ENCODE data around the gene EEPD1.
"Not testable (repeated sequence)": the region's sequence is repeated elsewhere in the genome, so short reads cannot be mapped to it uniquely, and the experiment has no call there.

The EEPD1 gene

GRCh38 chr7:36127075-36127740 lies 25.8 kb upstream of the EEPD1 start:
- H3K27ac ChIP-seq: no peak overlapping the region

GRCh38 chr7:36128448-36129047 lies 24.5 kb upstream of the EEPD1 start:
- DNase-seq (ENCODE audit: low read depth, low spot score): peak; percentile 64

More at GRCh38 chr7:36127075-36127740, 25.8 kb upstream of the EEPD1 start:
- no peak for DNase-seq (ENCODE audit: low read depth, low spot score)

GRCh38 chr7:36129048-36129534 lies 24.0 kb upstream of the EEPD1 start:
- DNase-seq (ENCODE audit: low read depth, low spot score): peak; percentile 53
- H3K27ac ChIP-seq: peak overlapping the region; percentile 63

More at GRCh38 chr7:36128448-36129047, 24.5 kb upstream of the EEPD1 start:
- H3K27ac ChIP-seq: peak overlapping the region; percentile 63

- no peak for DNase-seq (ENCODE audit: low read depth, low spot score)
Observed at GRCh38 chr7:36130236-36130945, 22.7 kb upstream of the EEPD1 start.

GRCh38 chr7:36131026-36131425 lies 22.0 kb upstream of the EEPD1 start:
- DNase-seq (ENCODE audit: low read depth, low spot score): no peak
- no peak overlapping the region for H3K27ac ChIP-seq

More at GRCh38 chr7:36130236-36130945, 22.7 kb upstream of the EEPD1 start:
- H3K27ac ChIP-seq: no peak overlapping the region

GRCh38 chr7:36131499-36131898 lies 21.6 kb upstream of the EEPD1 start:
- H3K27ac ChIP-seq: no peak overlapping the region
- no peak for DNase-seq (ENCODE audit: low read depth, low spot score)

- H3K27ac ChIP-seq: no peak overlapping the region
- no peak for DNase-seq (ENCODE audit: low read depth, low spot score)
Observed at GRCh38 chr7:36132012-36132411, 21.0 kb upstream of the EEPD1 start.

- no peak overlapping the region for H3K27ac ChIP-seq
- no peak for DNase-seq (ENCODE audit: low read depth, low spot score)
Observed at GRCh38 chr7:36135700-36136099, 17.4 kb upstream of the EEPD1 start.

GRCh38 chr7:36137258-36137657 lies 15.8 kb upstream of the EEPD1 start:
- H3K27ac ChIP-seq: no peak overlapping the region
- DNase-seq (ENCODE audit: low read depth, low spot score): no peak

- no peak for DNase-seq (ENCODE audit: low read depth, low spot score)
- H3K27ac ChIP-seq: no peak overlapping the region
Observed at GRCh38 chr7:36137754-36138153, 15.3 kb upstream of the EEPD1 start.

GRCh38 chr7:36138209-36138608 lies 14.8 kb upstream of the EEPD1 start:
- DNase-seq (ENCODE audit: low read depth, low spot score): no peak

GRCh38 chr7:36141351-36141750 lies 11.7 kb upstream of the EEPD1 start:
- H3K27ac ChIP-seq: no peak overlapping the region
- no peak for DNase-seq (ENCODE audit: low read depth, low spot score)

More at GRCh38 chr7:36138209-36138608, 14.8 kb upstream of the EEPD1 start:
- no peak overlapping the region for H3K27ac ChIP-seq

- H3K27ac ChIP-seq: no peak overlapping the region
- DNase-seq (ENCODE audit: low read depth, low spot score): no peak
Observed at GRCh38 chr7:36141850-36142249, 11.2 kb upstream of the EEPD1 start.

- no peak for DNase-seq (ENCODE audit: low read depth, low spot score)
- no peak overlapping the region for H3K27ac ChIP-seq
Observed at GRCh38 chr7:36144189-36144588, 8.9 kb upstream of the EEPD1 start.

- no peak for DNase-seq (ENCODE audit: low read depth, low spot score)
- H3K27ac ChIP-seq: no peak overlapping the region
Observed at GRCh38 chr7:36145686-36146085, 7.4 kb upstream of the EEPD1 start.

GRCh38 chr7:36147361-36147760 lies 5.7 kb upstream of the EEPD1 start:
- no peak for DNase-seq (ENCODE audit: low read depth, low spot score)
- H3K27ac ChIP-seq: no peak overlapping the region

- DNase-seq (ENCODE audit: low read depth, low spot score): no peak
Observed at GRCh38 chr7:36148422-36149065, 4.5 kb upstream of the EEPD1 start.

GRCh38 chr7:36149240-36149639 lies 3.8 kb upstream of the EEPD1 start:
- not testable (repeated sequence) for H3K27ac ChIP-seq; DNase-seq (ENCODE audit: low read depth, low spot score)

More at GRCh38 chr7:36148422-36149065, 4.5 kb upstream of the EEPD1 start:
- no peak overlapping the region for H3K27ac ChIP-seq

GRCh38 chr7:36149694-36150452 lies 3.2 kb upstream of the EEPD1 start:
- DNase-seq (ENCODE audit: low read depth, low spot score): no peak
- no peak overlapping the region for H3K27ac ChIP-seq
